ENCODE results near the gene NPHP1. TPM values are rescaled to one million over a fixed set of nuclear protein-coding genes. Genes with fewer than 3 reads are reported as not detected.

The NPHP1 gene
- total and polyA plus RNA-seq, 2 donors (not counting 1 experiment from before 2014, with no cell fraction given), result 2.4 TPM

GRCh38 chr2:110216803-110217202 lies 12.0 kb upstream of the NPHP1 start:
- H3K27ac ChIP-seq (ENCODE audit: low read length in 2 of 2), result no peak overlapping the region
- no peaks in the 10 kb centered on the region for H3K79me2 ChIP-seq (ENCODE audit: control insufficient read depth, insufficient read depth, low read length)
- no peak overlapping the region for H3K9ac ChIP-seq (ENCODE audit: low read length)
- no peak for ATAC-seq (ENCODE audit: low read depth)
- H3K9me3 Mint-ChIP-seq (ENCODE audit: insufficient read depth), result peaks cover 3% of the 10 kb centered on the region
- peaks cover 0 to 2% of the 10 kb centered on the region in 2 donors for H3K4me1 ChIP-seq (ENCODE audit: control insufficient read depth in 2 of 2, insufficient read depth in 2 of 2, low read length in 2 of 2)
- H3K27me3 ChIP-seq (replicated peaks in 1 of 4; ENCODE audit: control extremely low read depth in 1 of 4, control insufficient read depth in 3 of 4, insufficient read depth in 4 of 4, low read length in 3 of 4), result peaks cover 0 to 35% (median 22%) of the 10 kb centered on the region in 4 experiments
- no peak overlapping the region for H3K4me3 ChIP-seq (ENCODE audit: control extremely low read depth in 1 of 5, extremely low read depth in 1 of 5, insufficient read depth in 1 of 5, low read depth in 2 of 5, low read length in 4 of 5)
- H3K27ac Mint-ChIP-seq, result no peak overlapping the region
- H3K4me2 ChIP-seq (replicated peaks; ENCODE audit: low read depth, low read length, poor library complexity, severe bottlenecking), result no peak overlapping the region
- TF ChIP-seq EZH2 (IDR thresholded peaks at IDR 0.05; ENCODE audit: borderline replicate concordance, insufficient read depth, low read depth, low read length, poor library complexity, severe bottlenecking), result no peak
- TF ChIP-seq CTCF (IDR thresholded peaks at IDR 0.05), result no peak
- ChIA-PET CTCF (no interaction called here), POLR2A (no interaction called here)
- no peak for DNase-seq
- peaks cover 0 to 7% (median 3%) of the 10 kb centered on the region in 3 donors for H3K9me3 ChIP-seq (ENCODE audit: control extremely low read depth in 1 of 3, control insufficient read depth in 2 of 3, insufficient read depth in 1 of 3, low read length in 2 of 3)
- no peaks in the 10 kb centered on the region for H3K36me3 ChIP-seq (replicated peaks in 1 of 2; ENCODE audit: control extremely low read depth in 1 of 2, control insufficient read depth in 1 of 2, extremely low read depth in 1 of 2, insufficient read depth in 2 of 2, low read length in 1 of 2)
- H2AFZ ChIP-seq (ENCODE audit: insufficient read depth, low read depth, low read length, poor library complexity, severe bottlenecking), result no peak overlapping the region
- no peaks in the 10 kb centered on the region for H4K20me1 ChIP-seq (ENCODE audit: control insufficient read depth, insufficient read depth, low read length, poor library complexity, severe bottlenecking)
- peaks cover 8% of the 10 kb centered on the region for H3K4me1 Mint-ChIP-seq
- intact Hi-C loops (cut with micrococcal nuclease), result no loop called here
- peaks cover 61% of the 10 kb centered on the region for H3K27me3 Mint-ChIP-seq
- H3K4me3 Mint-ChIP-seq, result no peak overlapping the region

- no peak overlapping the region for H3K27ac Mint-ChIP-seq
- ChIA-PET POLR2A (no interaction called here), CTCF (no interaction called here)
- Histone ChIP-seq H3K9ac (ENCODE audit: low read length) (no peak overlapping the region), H3K9me3 (ENCODE audit: control extremely low read depth in 1 of 3, control insufficient read depth in 2 of 3, insufficient read depth in 1 of 3, low read length in 2 of 3) (peaks cover 0 to 7% (median 3%) of the 10 kb centered on the region in 3 donors), H3K36me3 (replicated peaks in 1 of 2; ENCODE audit: control extremely low read depth in 1 of 2, control insufficient read depth in 1 of 2, extremely low read depth in 1 of 2, insufficient read depth in 2 of 2, low read length in 1 of 2) (peaks cover 0 to under 1% of the 10 kb centered on the region in 2 experiments), H3K4me3 (ENCODE audit: control extremely low read depth in 1 of 5, extremely low read depth in 1 of 5, insufficient read depth in 1 of 5, low read depth in 2 of 5, low read length in 4 of 5) (no peak overlapping the region), H3K4me1 (ENCODE audit: control insufficient read depth in 2 of 2, insufficient read depth in 2 of 2, low read length in 2 of 2) (peaks cover 0 to 7% of the 10 kb centered on the region in 2 donors), H4K20me1 (ENCODE audit: control insufficient read depth, insufficient read depth, low read length, poor library complexity, severe bottlenecking) (no peaks in the 10 kb centered on the region), H3K27me3 (replicated peaks in 1 of 4; ENCODE audit: control extremely low read depth in 1 of 4, control insufficient read depth in 3 of 4, insufficient read depth in 4 of 4, low read length in 3 of 4) (peaks cover 0 to 33% (median 22%) of the 10 kb centered on the region in 4 experiments), H3K79me2 (ENCODE audit: control insufficient read depth, insufficient read depth, low read length) (no peaks in the 10 kb centered on the region), H3K4me2 (replicated peaks; ENCODE audit: low read depth, low read length, poor library complexity, severe bottlenecking) (no peak overlapping the region), H3K27ac (ENCODE audit: low read length in 2 of 2) (no peak overlapping the region), H2AFZ (ENCODE audit: insufficient read depth, low read depth, low read length, poor library complexity, severe bottlenecking) (no peak overlapping the region)
- peaks cover 56% of the 10 kb centered on the region for H3K27me3 Mint-ChIP-seq
- H3K4me1 Mint-ChIP-seq, result peaks cover 13% of the 10 kb centered on the region
- 33% methylated on average over 3 of the region's 3 CpGs for WGBS (ENCODE audit: insufficient coverage)
- intact Hi-C loops (cut with micrococcal nuclease), result no loop called here
- peaks cover 3% of the 10 kb centered on the region for H3K9me3 Mint-ChIP-seq (ENCODE audit: insufficient read depth)
- no peak overlapping the region for H3K4me3 Mint-ChIP-seq
- ATAC-seq (ENCODE audit: low read depth) (no peak), DNase-seq (no peak)
- no peak for TF ChIP-seq EZH2 (IDR thresholded peaks at IDR 0.05; ENCODE audit: borderline replicate concordance, insufficient read depth, low read depth, low read length, poor library complexity, severe bottlenecking)
- TF ChIP-seq CTCF (IDR thresholded peaks at IDR 0.05), result no peak
Measured at GRCh38 chr2:110216199-110216598, 11.4 kb upstream of the NPHP1 start.
